AG04450 (cell line): ENCODE data around the gene ALPG. TPM values are rescaled to one million over a fixed set of nuclear protein-coding genes. Genes with fewer than 3 reads are reported as not detected.
"Not testable (repeated sequence)": the region's sequence is repeated elsewhere in the genome, so short reads cannot be mapped to it uniquely, and the experiment has no call there.

Experiments used
- CTCF ChIA-PET: fragments of 300-600, 350-600 bp; formaldehyde crosslinking; extraction: SDS; loops from one replicate; lab custom pipeline; 2022; ENCODE audit warnings: antibody characterized with exemption, inconsistent platforms; lab: Charles Lee
- POLR2A ChIA-PET: fragments of 350-600 bp; formaldehyde crosslinking; extraction: SDS; loops from one replicate; lab custom pipeline; 2021; ENCODE audit warnings: antibody characterized with exemption, inconsistent platforms; lab: Yijun Ruan, JAX
- DNase-seq: peaks from one replicate; pipeline ENCODE4 v3.0.0-alpha.2; 2011; ENCODE audit warnings: low read depth, low spot score
- H3K27ac ChIP-seq: one replicate; pipeline ENCODE4 v1.5.1; 2012; ENCODE audit warnings: low read depth, low read length, control low read depth
- H3K27me3 ChIP-seq: one replicate; pipeline ENCODE4 v1.6.0; 2012; ENCODE audit warnings: low read length; ENCODE audit not compliant: control insufficient read depth, insufficient read depth
- H3K4me3 ChIP-seq: 2 replicates; pipeline ENCODE4 v1.5.1; 2011; ENCODE audit warnings: mild to moderate bottlenecking, low read depth, low read length, control low read depth
- H3K9me3 ChIP-seq: 2 replicates; pipeline ENCODE4 v1.5.1; 2012; ENCODE audit warnings: low read length; ENCODE audit not compliant: control insufficient read depth, insufficient read depth
- polyA plus RNA-seq: library from polyadenylated mRNA; depleted of rRNA; stranded (reverse); fragments of >200 nt; gene quantifications from 2 replicates; pipeline ENCODE4 v1.2.3, GENCODE V29; 2011
- TF ChIP-seq, protein P1 (sequence below): IDR thresholded peaks from 2 replicates; pipeline ENCODE4 v1.5.1; 2011; ENCODE audit warnings: low read depth, low read length, control low read depth, inconsistent platforms

Gene ALPG
- polyA plus RNA-seq, 1 experiment, result not detected

GRCh38 chr2:232444409-232445148 is 37.9 kb downstream of the ALPG start:
- POLR2A ChIA-PET, result no interaction called here
- TF ChIP-seq, protein P1, sequence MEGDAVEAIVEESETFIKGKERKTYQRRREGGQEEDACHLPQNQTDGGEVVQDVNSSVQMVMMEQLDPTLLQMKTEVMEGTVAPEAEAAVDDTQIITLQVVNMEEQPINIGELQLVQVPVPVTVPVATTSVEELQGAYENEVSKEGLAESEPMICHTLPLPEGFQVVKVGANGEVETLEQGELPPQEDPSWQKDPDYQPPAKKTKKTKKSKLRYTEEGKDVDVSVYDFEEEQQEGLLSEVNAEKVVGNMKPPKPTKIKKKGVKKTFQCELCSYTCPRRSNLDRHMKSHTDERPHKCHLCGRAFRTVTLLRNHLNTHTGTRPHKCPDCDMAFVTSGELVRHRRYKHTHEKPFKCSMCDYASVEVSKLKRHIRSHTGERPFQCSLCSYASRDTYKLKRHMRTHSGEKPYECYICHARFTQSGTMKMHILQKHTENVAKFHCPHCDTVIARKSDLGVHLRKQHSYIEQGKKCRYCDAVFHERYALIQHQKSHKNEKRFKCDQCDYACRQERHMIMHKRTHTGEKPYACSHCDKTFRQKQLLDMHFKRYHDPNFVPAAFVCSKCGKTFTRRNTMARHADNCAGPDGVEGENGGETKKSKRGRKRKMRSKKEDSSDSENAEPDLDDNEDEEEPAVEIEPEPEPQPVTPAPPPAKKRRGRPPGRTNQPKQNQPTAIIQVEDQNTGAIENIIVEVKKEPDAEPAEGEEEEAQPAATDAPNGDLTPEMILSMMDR, result peak; percentile 65

GRCh38 chr2:232445149-232445885 is 38.7 kb downstream of the ALPG start:
- POLR2A ChIA-PET, H3K27me3 ChIP-seq, H3K9me3 ChIP-seq, H3K4me3 ChIP-seq, H3K27ac ChIP-seq, DNase-seq: not testable (repeated sequence)
- CTCF ChIA-PET, result interaction anchor here (0.7 kb wide), 2 partner anchors 71 to 79 kb away, joined by 3 to 4 read pairs; no protein-coding TSS in a partner anchor

More at GRCh38 chr2:232444409-232445148, 37.9 kb downstream of the ALPG start:
- Histone ChIP-seq H3K9me3 (no peaks in the 10 kb centered on the region), H3K4me3 (no peak overlapping the region), H3K27ac (no peak overlapping the region), H3K27me3 (peaks cover 1% of the 10 kb centered on the region)
- DNase-seq, result peak; percentile 1
- CTCF ChIA-PET, result interaction anchor here (0.6 to 0.7 kb wide), 4 partner anchors 71 to 287 kb away, joined by 3 to 4 read pairs (median 3); no protein-coding TSS in a partner anchor

- DNase-seq, H3K4me3 ChIP-seq, H3K27me3 ChIP-seq, H3K9me3 ChIP-seq, POLR2A ChIA-PET, H3K27ac ChIP-seq: not testable (repeated sequence)
- CTCF ChIA-PET, result interaction anchor here (1.0 to 2.3 kb wide), 4 partner anchors 9 to 74 kb away, joined by 3 to 12 read pairs (median 4); partner anchors contain the start of gene PRSS56
- TF ChIP-seq, protein P1, result peak; percentile 20; the same call in 1 of the 2 replicates
Observed at GRCh38 chr2:232446266-232446777, 39.7 kb downstream of the ALPG start.

GRCh38 chr2:232447091-232447620 is 40.5 kb downstream of the ALPG start:
- Histone ChIP-seq H3K27ac (no peak overlapping the region), H3K9me3 (no peaks in the 10 kb centered on the region), H3K27me3 (peaks cover 9% of the 10 kb centered on the region), H3K4me3 (no peak overlapping the region)
- no peak for DNase-seq
- ChIA-PET CTCF (interaction anchor here (1.0 to 2.3 kb wide), 6 partner anchors 8 to 546 kb away, joined by 3 to 12 read pairs (median 4); partner anchors contain the start of gene PRSS56), POLR2A (no interaction called here)
- TF ChIP-seq, protein P1, result no peak

- H3K4me3 ChIP-seq, result no peak overlapping the region
- TF ChIP-seq, protein P1, result no peak
- no peak overlapping the region for H3K27ac ChIP-seq
- ChIA-PET CTCF (interaction anchor here (1.0 to 2.3 kb wide), 5 partner anchors 9 to 547 kb away, joined by 3 to 12 read pairs (median 4); partner anchors contain the start of gene PRSS56), POLR2A (no interaction called here)
- H3K27me3 ChIP-seq, result peaks cover 9% of the 10 kb centered on the region
- H3K9me3 ChIP-seq, result no peaks in the 10 kb centered on the region
- no peak for DNase-seq
Observed at GRCh38 chr2:232447638-232448303, 41.1 kb downstream of the ALPG start.
